Measurements from ENCODE around the gene SAPCD2. TPM values are rescaled to one million over a fixed set of nuclear protein-coding genes. Genes with fewer than 3 reads are reported as not detected.

Gene SAPCD2
- total and polyA plus RNA-seq, 2 experiments from 2014 or later: 13.4 to 60.3 TPM

- Histone ChIP-seq H3K4me1 (ENCODE audit: insufficient read depth) (0 out of 2 replicates have a peak, but pooled peaks cover 3% of the 10 kb centered on the region), H3K79me2 (replicated peaks; ENCODE audit: insufficient read depth) (no peaks in the 10 kb centered on the region), H3K4me2 (peak overlapping the region; percentile 84), H3K9me2 (ENCODE audit: insufficient read depth) (no peaks in the 10 kb centered on the region), H3K27ac (ENCODE audit: low read depth) (no peak overlapping the region), H3K4me3 (peak overlapping the region; percentile 75), H2AFZ (peak overlapping the region; percentile 90; the same call in 1 of the 2 replicates), H3K27me3 (ENCODE audit: insufficient read depth) (peaks cover 21% of the 10 kb centered on the region), H4K20me1 (replicated peaks; ENCODE audit: insufficient read depth) (no peaks in the 10 kb centered on the region), H3K36me3 (ENCODE audit: insufficient read depth) (no peaks in the 10 kb centered on the region), H3F3A (replicated peaks; ENCODE audit: low read depth) (0 out of 2 replicates have a peak, but pooled peaks cover 3% of the 10 kb centered on the region)
- DNase-seq (ENCODE audit: low spot score) (peak; percentile 82), ATAC-seq (peak; percentile 85)
- TF ChIP-seq, protein P1, sequence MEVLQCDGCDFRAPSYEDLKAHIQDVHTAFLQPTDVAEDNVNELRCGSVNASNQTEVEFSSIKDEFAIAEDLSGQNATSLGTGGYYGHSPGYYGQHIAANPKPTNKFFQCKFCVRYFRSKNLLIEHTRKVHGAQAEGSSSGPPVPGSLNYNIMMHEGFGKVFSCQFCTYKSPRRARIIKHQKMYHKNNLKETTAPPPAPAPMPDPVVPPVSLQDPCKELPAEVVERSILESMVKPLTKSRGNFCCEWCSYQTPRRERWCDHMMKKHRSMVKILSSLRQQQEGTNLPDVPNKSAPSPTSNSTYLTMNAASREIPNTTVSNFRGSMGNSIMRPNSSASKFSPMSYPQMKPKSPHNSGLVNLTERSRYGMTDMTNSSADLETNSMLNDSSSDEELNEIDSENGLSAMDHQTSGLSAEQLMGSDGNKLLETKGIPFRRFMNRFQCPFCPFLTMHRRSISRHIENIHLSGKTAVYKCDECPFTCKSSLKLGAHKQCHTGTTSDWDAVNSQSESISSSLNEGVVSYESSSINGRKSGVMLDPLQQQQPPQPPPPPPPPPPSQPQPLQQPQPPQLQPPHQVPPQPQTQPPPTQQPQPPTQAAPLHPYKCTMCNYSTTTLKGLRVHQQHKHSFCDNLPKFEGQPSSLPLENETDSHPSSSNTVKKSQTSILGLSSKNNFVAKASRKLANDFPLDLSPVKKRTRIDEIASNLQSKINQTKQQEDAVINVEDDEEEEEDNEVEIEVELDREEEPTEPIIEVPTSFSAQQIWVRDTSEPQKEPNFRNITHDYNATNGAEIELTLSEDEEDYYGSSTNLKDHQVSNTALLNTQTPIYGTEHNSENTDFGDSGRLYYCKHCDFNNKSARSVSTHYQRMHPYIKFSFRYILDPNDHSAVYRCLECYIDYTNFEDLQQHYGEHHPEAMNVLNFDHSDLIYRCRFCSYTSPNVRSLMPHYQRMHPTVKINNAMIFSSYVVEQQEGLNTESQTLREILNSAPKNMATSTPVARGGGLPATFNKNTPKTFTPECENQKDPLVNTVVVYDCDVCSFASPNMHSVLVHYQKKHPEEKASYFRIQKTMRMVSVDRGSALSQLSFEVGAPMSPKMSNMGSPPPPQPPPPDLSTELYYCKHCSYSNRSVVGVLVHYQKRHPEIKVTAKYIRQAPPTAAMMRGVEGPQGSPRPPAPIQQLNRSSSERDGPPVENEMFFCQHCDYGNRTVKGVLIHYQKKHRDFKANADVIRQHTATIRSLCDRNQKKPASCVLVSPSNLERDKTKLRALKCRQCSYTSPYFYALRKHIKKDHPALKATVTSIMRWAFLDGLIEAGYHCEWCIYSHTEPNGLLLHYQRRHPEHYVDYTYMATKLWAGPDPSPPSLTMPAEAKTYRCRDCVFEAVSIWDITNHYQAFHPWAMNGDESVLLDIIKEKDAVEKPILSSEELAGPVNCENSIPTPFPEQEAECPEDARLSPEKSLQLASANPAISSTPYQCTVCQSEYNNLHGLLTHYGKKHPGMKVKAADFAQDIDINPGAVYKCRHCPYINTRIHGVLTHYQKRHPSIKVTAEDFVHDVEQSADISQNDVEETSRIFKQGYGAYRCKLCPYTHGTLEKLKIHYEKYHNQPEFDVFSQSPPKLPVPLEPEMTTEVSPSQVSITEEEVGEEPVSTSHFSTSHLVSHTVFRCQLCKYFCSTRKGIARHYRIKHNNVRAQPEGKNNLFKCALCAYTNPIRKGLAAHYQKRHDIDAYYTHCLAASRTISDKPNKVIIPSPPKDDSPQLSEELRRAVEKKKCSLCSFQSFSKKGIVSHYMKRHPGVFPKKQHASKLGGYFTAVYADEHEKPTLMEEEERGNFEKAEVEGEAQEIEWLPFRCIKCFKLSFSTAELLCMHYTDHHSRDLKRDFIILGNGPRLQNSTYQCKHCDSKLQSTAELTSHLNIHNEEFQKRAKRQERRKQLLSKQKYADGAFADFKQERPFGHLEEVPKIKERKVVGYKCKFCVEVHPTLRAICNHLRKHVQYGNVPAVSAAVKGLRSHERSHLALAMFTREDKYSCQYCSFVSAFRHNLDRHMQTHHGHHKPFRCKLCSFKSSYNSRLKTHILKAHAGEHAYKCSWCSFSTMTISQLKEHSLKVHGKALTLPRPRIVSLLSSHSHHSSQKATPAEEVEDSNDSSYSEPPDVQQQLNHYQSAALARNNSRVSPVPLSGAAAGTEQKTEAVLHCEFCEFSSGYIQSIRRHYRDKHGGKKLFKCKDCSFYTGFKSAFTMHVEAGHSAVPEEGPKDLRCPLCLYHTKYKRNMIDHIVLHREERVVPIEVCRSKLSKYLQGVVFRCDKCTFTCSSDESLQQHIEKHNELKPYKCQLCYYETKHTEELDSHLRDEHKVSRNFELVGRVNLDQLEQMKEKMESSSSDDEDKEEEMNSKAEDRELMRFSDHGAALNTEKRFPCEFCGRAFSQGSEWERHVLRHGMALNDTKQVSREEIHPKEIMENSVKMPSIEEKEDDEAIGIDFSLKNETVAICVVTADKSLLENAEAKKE (CRISPR knock-in tag; IDR thresholded peaks at IDR 0.05): no peak
- no peak for TF ChIP-seq ZNF114 (CRISPR knock-in tag; IDR thresholded peaks at IDR 0.05)
- TF ChIP-seq ETS1 (IDR thresholded peaks at IDR 0.05): no peak
- TF ChIP-seq, protein P2, sequence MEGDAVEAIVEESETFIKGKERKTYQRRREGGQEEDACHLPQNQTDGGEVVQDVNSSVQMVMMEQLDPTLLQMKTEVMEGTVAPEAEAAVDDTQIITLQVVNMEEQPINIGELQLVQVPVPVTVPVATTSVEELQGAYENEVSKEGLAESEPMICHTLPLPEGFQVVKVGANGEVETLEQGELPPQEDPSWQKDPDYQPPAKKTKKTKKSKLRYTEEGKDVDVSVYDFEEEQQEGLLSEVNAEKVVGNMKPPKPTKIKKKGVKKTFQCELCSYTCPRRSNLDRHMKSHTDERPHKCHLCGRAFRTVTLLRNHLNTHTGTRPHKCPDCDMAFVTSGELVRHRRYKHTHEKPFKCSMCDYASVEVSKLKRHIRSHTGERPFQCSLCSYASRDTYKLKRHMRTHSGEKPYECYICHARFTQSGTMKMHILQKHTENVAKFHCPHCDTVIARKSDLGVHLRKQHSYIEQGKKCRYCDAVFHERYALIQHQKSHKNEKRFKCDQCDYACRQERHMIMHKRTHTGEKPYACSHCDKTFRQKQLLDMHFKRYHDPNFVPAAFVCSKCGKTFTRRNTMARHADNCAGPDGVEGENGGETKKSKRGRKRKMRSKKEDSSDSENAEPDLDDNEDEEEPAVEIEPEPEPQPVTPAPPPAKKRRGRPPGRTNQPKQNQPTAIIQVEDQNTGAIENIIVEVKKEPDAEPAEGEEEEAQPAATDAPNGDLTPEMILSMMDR (conservative IDR thresholded peaks at IDR 0.05; ENCODE audit: low read depth in 2 of 2): peak; percentile 83 to 95
- peak; percentile 20 for TF ChIP-seq EZH2 (IDR thresholded peaks at IDR 0.05; ENCODE audit: low read depth, unreplicated experiment)
- TF ChIP-seq STAT1 (IDR thresholded peaks at IDR 0.05; ENCODE audit: unreplicated experiment): no peak
- no peak for TF ChIP-seq NANOG (IDR thresholded peaks at IDR 0.05; ENCODE audit: borderline replicate concordance)
- no peak for TF ChIP-seq CREB1 (CRISPR knock-in tag; IDR thresholded peaks at IDR 0.05; ENCODE audit: low read depth)
- TF ChIP-seq EZH2phosphoT487 (IDR thresholded peaks at IDR 0.05; ENCODE audit: unreplicated experiment): no peak
- TF ChIP-seq REST (IDR thresholded peaks at IDR 0.05; ENCODE audit: unreplicated experiment): peak; percentile 7
- TF ChIP-seq JUNB (IDR thresholded peaks at IDR 0.05; ENCODE audit: unreplicated experiment): no peak
- no peak for TF ChIP-seq ZNF331 (CRISPR knock-in tag; IDR thresholded peaks at IDR 0.05; ENCODE audit: low read depth)
- no peak for TF ChIP-seq POLR2AphosphoS5 (IDR thresholded peaks at IDR 0.05; ENCODE audit: low read depth)
- H3K9me3 Mint-ChIP-seq: no peaks in the 10 kb centered on the region
- no peaks in the 10 kb centered on the region; the same call in 2 of the 3 replicates for H3K4me1 Mint-ChIP-seq
- peaks cover 28% of the 10 kb centered on the region for H3K27me3 Mint-ChIP-seq (ENCODE audit: insufficient read depth, low read depth, poor library complexity)
- H3K27ac Mint-ChIP-seq: no peak overlapping the region
- peak overlapping the region; percentile 61 for H3K4me3 Mint-ChIP-seq
- H3K36me3 Mint-ChIP-seq (ENCODE audit: low read depth): no peaks in the 10 kb centered on the region
Observed at GRCh38 chr9:137029058-137029936, 41.1 kb downstream of the SAPCD2 start.
